22Rv1 (cell line): ENCODE measurements around the gene PKN2.
"Not testable (repeated sequence)": the region's sequence is repeated elsewhere in the genome, so short reads cannot be mapped to it uniquely, and the experiment has no call there.

Experiments used
- H3K27ac ChIP-seq: fragments of 450-650 bp; 2 replicates; pipeline ENCODE4 v1.5.1; 2017
- CTCF ChIP-seq: fragments of 450-650 bp; IDR thresholded peaks from 2 replicates; pipeline ENCODE4 v1.5.1; 2017; ENCODE audit warnings: mild to moderate bottlenecking
- ZFX ChIP-seq: fragments of 450-650 bp; IDR thresholded peaks from 2 replicates; pipeline ENCODE4 v1.6.1; 2017; ENCODE audit warnings: antibody characterized with exemption, borderline replicate concordance

PKN2 gene

GRCh38 chr1:88697503-88697902 lies 13.4 kb downstream of the PKN2 start:
- no peak overlapping the region for H3K27ac ChIP-seq
- no peak for TF ChIP-seq CTCF
- no peak for TF ChIP-seq ZFX

- no peak overlapping the region for H3K27ac ChIP-seq
- no peak for TF ChIP-seq ZFX
- TF ChIP-seq CTCF: no peak
These were observed 14.1 kb downstream of the PKN2 start for GRCh38 chr1:88698140-88698539.

- no peak overlapping the region for H3K27ac ChIP-seq
- TF ChIP-seq ZFX: no peak
- no peak for TF ChIP-seq CTCF
These were observed 14.7 kb downstream of the PKN2 start for GRCh38 chr1:88698764-88699163.

- TF ChIP-seq CTCF: no peak
- no peak for TF ChIP-seq ZFX
- no peak overlapping the region for H3K27ac ChIP-seq
These were observed 16.4 kb downstream of the PKN2 start for GRCh38 chr1:88700425-88701013.

- no peak overlapping the region for H3K27ac ChIP-seq
- TF ChIP-seq CTCF (no peak), ZFX (no peak)
These were observed 17.2 kb downstream of the PKN2 start for GRCh38 chr1:88701275-88701674.

- H3K27ac ChIP-seq: not testable (repeated sequence)
These were observed 17.7 kb downstream of the PKN2 start for GRCh38 chr1:88701793-88702192.

- H3K27ac ChIP-seq: no peak overlapping the region
- no peak for TF ChIP-seq CTCF
These were observed 23.9 kb downstream of the PKN2 start for GRCh38 chr1:88708011-88708410.

- H3K27ac ChIP-seq: not testable (repeated sequence)
These were observed 28.8 kb downstream of the PKN2 start for GRCh38 chr1:88712907-88713306.

- not testable (repeated sequence) for H3K27ac ChIP-seq
These were observed 32.5 kb downstream of the PKN2 start for GRCh38 chr1:88716571-88716970.
